Spleen (tissue), 11 donors: ENCODE measurements around the gene MICU2. TPM values are rescaled to one million over a fixed set of nuclear protein-coding genes. Genes with fewer than 3 reads are reported as not detected.
A peak's percentile ranks its signal among the peaks of the same experiment; 100 is the strongest.
"Not testable (repeated sequence)": the region's sequence is repeated elsewhere in the genome, so short reads cannot be mapped to it uniquely, and the experiment has no call there.

Experiments
- DNase-seq: peaks from one replicate; pipeline ENCODE4 v3.0.0-alpha.2; 2020
- H3K27ac ChIP-seq, 8 donors: fragments of 200-600 bp; sonication (generic) in 7 of 8; 1 replicate in 4 of 8; 2 replicates in 4 of 8; pipeline versions ENCODE4 v1.5.0 to v1.8.0; 2016 to 2021; ENCODE audit warnings: inconsistent platforms in 4 of 8, mild to moderate bottlenecking in 4 of 8, moderate library complexity in 1 of 8
- H3K27me3 ChIP-seq, 7 donors: fragments of 200-600 bp; sonication (generic) in 6 of 7; replicated peaks in 1 of 7; 1 replicate in 4 of 7; 2 replicates in 3 of 7; pipeline versions ENCODE4 v1.5.0 to v1.8.0; 2016 to 2021; ENCODE audit warnings: inconsistent platforms in 3 of 7, mild to moderate bottlenecking in 1 of 7
- H3K36me3 ChIP-seq, 6 donors: fragments of 200-600 bp; sonication (generic) in 5 of 6; 1 replicate in 4 of 6; 2 replicates in 2 of 6; pipeline versions ENCODE4 v1.5.0 to v1.8.0; 2016 to 2021; ENCODE audit warnings: inconsistent platforms in 2 of 6
- H3K4me1 ChIP-seq, 6 donors: fragments of 200-600 bp; sonication (generic) in 5 of 6; 1 replicate in 3 of 6; 2 replicates in 3 of 6; pipeline versions ENCODE4 v1.5.0 to v1.8.0; 2016 to 2021; ENCODE audit warnings: inconsistent platforms in 3 of 6
- H3K4me3 ChIP-seq, 8 donors: fragments of 200-600 bp; sonication (generic) in 7 of 8; 1 replicate in 4 of 8; 2 replicates in 4 of 8; pipeline versions ENCODE4 v1.5.0 to v1.8.0; 2016 to 2021; ENCODE audit warnings: inconsistent platforms in 4 of 8, mild to moderate bottlenecking in 4 of 8, moderate library complexity in 2 of 8
- H3K9me3 ChIP-seq, 8 donors: fragments of 200-600 bp; sonication (generic) in 7 of 8; 1 replicate in 4 of 8; 2 replicates in 4 of 8; pipeline versions ENCODE4 v1.5.0 to v1.8.0; 2016 to 2021; ENCODE audit warnings: inconsistent platforms in 4 of 8
- POLR2A ChIP-seq, 3 donors: fragments of 450-650 bp; IDR thresholded peaks; one replicate each; pipeline ENCODE4 v1.5.1; 2017; ENCODE audit warnings: antibody characterized with exemption in 3 of 3, mild to moderate bottlenecking in 1 of 3
- POLR2AphosphoS5 ChIP-seq, 3 donors: sonication (generic); formaldehyde crosslinking; IDR thresholded peaks; one replicate each; pipeline ENCODE4 v1.5.1; 2017; ENCODE audit warnings: antibody characterized with exemption in 3 of 3
- WGBS, 5 donors: extraction: QIAGEN DNeasy Blood & Tissue Kit in 3 of 5; methylation state at CpG; one replicate each; pipeline versions ENCODE4 v1.1.5 to v1.1.7; 2013 to 2018; 5-methylcytosine and 5-hydroxymethylcytosine counted together
- intact Hi-C: fragments of 100-400 bp; cut with DNase I; formaldehyde crosslinking; loops from one replicate; pipeline ENCODE4 v1.15.0; 2023; ENCODE audit warnings: low total_unique reads
- polyA plus RNA-seq, 3 donors: library from polyadenylated mRNA; stranded (reverse); fragments of 200-250 nt; gene quantifications; one replicate each; pipeline ENCODE4 v1.2.1, GENCODE V29; 2013
- total RNA-seq, 7 donors: library from RNA; depleted of rRNA in 3 of 7; stranded (reverse); fragments of >200 nt in 3 of 7; fragmentation: NEBNext Ultra II Directional in 4 of 7; extraction: Animal tissue kit (Norgen Biotek cat#: 25700) in 4 of 7; gene quantifications; one replicate each; pipeline versions ENCODE4 v1.1.0 to v1.2.1, GENCODE V29; 2016 to 2021
- TF ChIP-seq, protein P1 (sequence below), 11 experiments: fragments of 200-600 bp in 7 of 11; fragments of 450-650 bp in 4 of 11; sonication (generic) in 4 of 11; IDR thresholded peaks in 8 of 11; conservative IDR thresholded peaks in 3 of 11; 1 replicate in 7 of 11; 2 replicates in 4 of 11; pipeline versions ENCODE4 v1.4.0 to v1.8.0; 2016 to 2021; ENCODE audit warnings: antibody characterized with exemption in 11 of 11, inconsistent platforms in 4 of 11, mild to moderate bottlenecking in 1 of 11
- donor health status: healthy with polysubstance abuse.
- donor health status: DM: no; HTN: no; CAD: no; lungs with moderate emphysema.
- donor health status: DM: no; HTN: no; CAD: no.
- donor health status: Bipolar disorder and iron deficiency.
- donor health status: healthy.
- donor health status: DM: no; HTN: no; CAD: no.
- donor health status: DM: yes; HTN: yes; CAD: no.

MICU2 gene
- total and polyA plus RNA-seq, 10 donors, result 28.9 to 84.5 (median 39.6) TPM

DNA sequence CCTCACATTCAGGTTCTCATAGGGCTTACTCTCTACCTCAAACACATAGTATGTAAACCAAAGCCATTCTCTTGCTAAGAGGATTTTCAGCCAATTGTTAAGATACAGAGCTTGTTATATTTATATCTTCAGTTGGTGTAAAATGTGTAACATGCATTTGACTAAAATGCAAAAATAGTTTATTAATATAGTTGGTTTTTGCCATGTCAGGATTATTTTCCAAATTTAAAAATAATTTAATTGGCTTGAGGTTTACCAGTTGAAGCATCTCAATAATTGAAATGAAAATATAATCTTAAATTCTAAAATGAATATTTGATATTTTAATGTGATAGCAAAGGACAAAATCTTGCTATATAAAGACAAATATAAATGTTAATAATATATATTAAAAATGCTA is 7.2 kb downstream of the MICU2 start:
- TF ChIP-seq POLR2AphosphoS5 (IDR thresholded peaks at IDR 0.05) (no peak), POLR2A (IDR thresholded peaks at IDR 0.05) (no peak)
- TF ChIP-seq, protein P1, sequence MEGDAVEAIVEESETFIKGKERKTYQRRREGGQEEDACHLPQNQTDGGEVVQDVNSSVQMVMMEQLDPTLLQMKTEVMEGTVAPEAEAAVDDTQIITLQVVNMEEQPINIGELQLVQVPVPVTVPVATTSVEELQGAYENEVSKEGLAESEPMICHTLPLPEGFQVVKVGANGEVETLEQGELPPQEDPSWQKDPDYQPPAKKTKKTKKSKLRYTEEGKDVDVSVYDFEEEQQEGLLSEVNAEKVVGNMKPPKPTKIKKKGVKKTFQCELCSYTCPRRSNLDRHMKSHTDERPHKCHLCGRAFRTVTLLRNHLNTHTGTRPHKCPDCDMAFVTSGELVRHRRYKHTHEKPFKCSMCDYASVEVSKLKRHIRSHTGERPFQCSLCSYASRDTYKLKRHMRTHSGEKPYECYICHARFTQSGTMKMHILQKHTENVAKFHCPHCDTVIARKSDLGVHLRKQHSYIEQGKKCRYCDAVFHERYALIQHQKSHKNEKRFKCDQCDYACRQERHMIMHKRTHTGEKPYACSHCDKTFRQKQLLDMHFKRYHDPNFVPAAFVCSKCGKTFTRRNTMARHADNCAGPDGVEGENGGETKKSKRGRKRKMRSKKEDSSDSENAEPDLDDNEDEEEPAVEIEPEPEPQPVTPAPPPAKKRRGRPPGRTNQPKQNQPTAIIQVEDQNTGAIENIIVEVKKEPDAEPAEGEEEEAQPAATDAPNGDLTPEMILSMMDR (IDR thresholded peaks at IDR 0.05 in 8 of 11, conservative IDR thresholded peaks at IDR 0.05 in 3 of 11), result no peak
- no peak overlapping the region for H3K4me3 ChIP-seq
- peak overlapping the region in 1 of 8 donors; percentile 28 for H3K27ac ChIP-seq
- peaks cover 0 to 24% (median 0%) of the 10 kb centered on the region in 6 donors for H3K36me3 ChIP-seq
- peaks cover 6 to 85% (median 43%) of the 10 kb centered on the region in 6 donors for H3K4me1 ChIP-seq
- H3K27me3 ChIP-seq, result no peaks in the 10 kb centered on the region
- no peak for DNase-seq
- intact Hi-C loops, result no loop called here
- peaks cover 0 to 5% (median 0%) of the 10 kb centered on the region in 8 donors for H3K9me3 ChIP-seq

DNA sequence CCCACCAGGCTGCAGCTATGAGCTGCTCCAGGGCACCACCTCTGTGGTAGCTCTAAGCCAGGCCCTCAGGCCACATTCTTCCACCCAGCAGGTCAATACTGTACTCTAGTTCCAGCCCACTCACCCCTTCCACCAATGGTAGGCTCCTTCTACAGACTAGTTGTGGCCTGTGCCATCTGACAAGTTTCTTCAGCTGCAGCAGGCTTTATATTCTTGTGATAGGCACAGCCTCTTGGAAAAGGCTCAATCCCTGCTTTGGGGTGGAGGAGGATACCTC is 8.5 kb downstream of the MICU2 start:
- Histone ChIP-seq H3K4me1 (peaks cover 6 to 82% (median 34%) of the 10 kb centered on the region in 6 donors), H3K4me3 (no peak overlapping the region), H3K36me3 (peaks cover 0 to 14% (median 0%) of the 10 kb centered on the region in 6 donors), H3K27ac (peak overlapping the region in 1 of 8 donors; percentile 45), H3K27me3 (no peaks in the 10 kb centered on the region), H3K9me3 (peaks cover 0 to 5% (median 0%) of the 10 kb centered on the region in 8 donors)
- no peak for DNase-seq
- intact Hi-C loops, result no loop called here
- TF ChIP-seq, protein P1 (IDR thresholded peaks at IDR 0.05 in 8 of 11, conservative IDR thresholded peaks at IDR 0.05 in 3 of 11), result no peak
- TF ChIP-seq POLR2AphosphoS5 (IDR thresholded peaks at IDR 0.05) (no peak), POLR2A (IDR thresholded peaks at IDR 0.05) (no peak)

DNA sequence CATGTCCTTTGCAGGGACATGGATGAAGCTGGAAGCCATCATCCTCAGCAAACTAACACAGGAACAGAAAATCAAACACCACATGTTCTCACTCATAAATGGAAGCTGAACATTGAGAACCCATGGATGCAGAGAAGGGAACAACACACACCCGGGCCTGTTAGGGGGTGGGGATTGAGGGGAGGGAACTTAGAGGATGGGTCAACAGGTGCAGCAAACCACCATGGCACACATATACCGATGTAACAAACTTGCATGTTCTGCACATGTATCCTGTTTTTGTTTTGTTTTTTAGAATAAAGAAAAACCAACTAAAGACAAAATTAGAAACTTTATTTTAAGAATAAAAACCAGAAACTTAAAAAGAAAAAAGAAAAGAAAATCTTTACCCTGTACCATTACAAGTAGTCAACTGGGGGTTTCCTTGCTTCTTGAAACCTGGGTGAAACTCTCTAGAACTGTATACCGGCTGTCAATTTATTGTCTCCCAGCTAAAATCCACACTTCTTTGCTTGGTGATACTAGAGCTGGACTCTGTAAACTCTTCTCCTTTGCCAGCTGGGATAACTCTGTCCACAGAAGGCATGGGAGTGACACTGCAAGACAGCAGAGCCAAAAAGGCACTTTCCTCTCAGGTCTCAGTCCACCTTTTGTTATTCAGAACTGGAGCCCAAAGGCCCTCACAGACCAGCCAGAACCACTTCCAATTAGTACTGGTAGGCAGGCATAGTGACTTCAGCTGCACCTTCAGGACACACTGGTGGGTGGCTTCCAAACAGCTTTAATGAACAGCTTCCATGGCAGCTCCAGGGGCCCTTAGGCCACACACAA is 9.0 kb downstream of the MICU2 start:
- Histone ChIP-seq H3K4me3 (no peak overlapping the region), H3K36me3 (peaks cover 0 to 9% (median 0%) of the 10 kb centered on the region in 6 donors), H3K27me3 (no peaks in the 10 kb centered on the region), H3K27ac (peak overlapping the region in 1 of 8 donors; percentile 45), H3K4me1 (peaks cover 6 to 81% (median 30%) of the 10 kb centered on the region in 6 donors), H3K9me3 (peaks cover 0 to 5% (median 0%) of the 10 kb centered on the region in 8 donors)
- TF ChIP-seq POLR2AphosphoS5 (IDR thresholded peaks at IDR 0.05) (no peak), POLR2A (IDR thresholded peaks at IDR 0.05) (no peak)
- TF ChIP-seq, protein P1 (IDR thresholded peaks at IDR 0.05 in 8 of 11, conservative IDR thresholded peaks at IDR 0.05 in 3 of 11), result no peak
- 70 to 94% (median 72%) methylated on average over 3 of the region's 3 CpGs for WGBS, 5 donors
- no peak for DNase-seq
- intact Hi-C loops, result no loop called here

DNA sequence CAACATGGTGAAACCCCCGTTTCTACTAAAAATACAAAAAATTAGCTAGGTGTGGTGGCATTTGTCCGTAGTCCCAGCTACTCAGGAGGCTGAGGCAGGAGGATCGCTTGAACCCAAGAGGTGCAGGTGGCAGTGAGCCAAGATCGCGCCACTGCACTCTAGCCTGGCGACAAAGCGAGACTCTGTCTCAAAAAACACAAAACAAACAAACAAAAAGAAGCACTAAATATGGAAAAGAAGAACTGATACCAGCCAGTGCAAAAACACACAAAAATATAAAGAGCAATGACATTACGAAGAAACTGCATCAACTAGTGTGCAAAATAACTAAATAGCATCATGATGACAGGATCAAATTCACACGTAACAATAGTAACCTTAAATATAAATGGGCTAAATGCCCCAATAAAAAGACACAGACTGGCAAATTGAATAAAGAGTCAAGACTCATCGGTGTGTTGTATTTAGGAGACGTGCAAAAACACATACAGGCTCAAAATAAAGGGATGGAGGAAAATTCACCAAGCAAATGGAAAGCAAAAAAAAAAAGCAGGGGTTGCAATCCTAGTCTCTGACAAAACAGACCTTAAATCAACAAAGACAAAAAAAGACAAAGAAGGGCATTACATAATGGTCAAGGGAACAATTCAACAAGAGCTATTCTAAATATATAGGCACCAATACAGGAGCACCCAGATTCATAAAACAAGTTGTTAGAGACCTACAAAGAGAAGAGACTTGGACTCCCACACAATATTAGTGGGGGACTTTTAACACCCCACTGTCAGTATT is 13.1 kb downstream of the MICU2 start:
- H3K36me3 ChIP-seq, H3K9me3 ChIP-seq, H3K27ac ChIP-seq, H3K27me3 ChIP-seq, DNase-seq, intact Hi-C loops, H3K4me3 ChIP-seq: not testable (repeated sequence)
- WGBS, 5 donors, result 81 to 91% (median 89%) methylated on average over 11 of the region's 11 CpGs
- H3K4me1 ChIP-seq, result peaks cover 5 to 54% (median 13%) of the 10 kb centered on the region in 6 donors
